SU-DHL-6 (cell line): ENCODE measurements around the gene SPINDOC.

Experiments used
- H2AFZ ChIP-seq: fragments of 200-600 bp; sonication (generic); 2 replicates; pipeline ENCODE4 v1.6.1; 2014; ENCODE audit warnings: low read depth, mild to moderate bottlenecking, moderate library complexity, mixed read lengths, antibody characterized with exemption, low read length; ENCODE audit not compliant: severe bottlenecking
- H3F3A ChIP-seq: fragments of 200-600 bp; shearing (Covaris generic); 2 replicates; pipeline ENCODE4 v1.6.0; 2016; ENCODE audit warnings: antibody characterized with exemption, mild to moderate bottlenecking; ENCODE audit not compliant: insufficient read depth
- H3K27ac ChIP-seq: fragments of 200-600 bp; sonication (generic); 2 replicates; pipeline ENCODE4 v1.5.1; 2016; ENCODE audit warnings: low read depth, mild to moderate bottlenecking, low read length, moderate library complexity, mixed read lengths
- H3K27me3 ChIP-seq: fragments of 200-600 bp; sonication (generic), shearing (Covaris generic); 2 replicates; pipeline ENCODE4 v1.6.0; 2014; ENCODE audit warnings: mild to moderate bottlenecking, low read length
- H3K36me3 ChIP-seq: fragments of 200-600 bp; sonication (generic); 2 replicates; pipeline ENCODE4 v1.6.1; 2014; ENCODE audit warnings: mild to moderate bottlenecking, low read length, mixed read lengths
- H3K4me2 ChIP-seq: fragments of 300-600, 200-600 bp; shearing (Covaris generic), sonication (generic); 2 replicates; pipeline ENCODE4 v1.6.0; 2014; ENCODE audit warnings: low read length, low read depth, mild to moderate bottlenecking; ENCODE audit not compliant: poor library complexity, severe bottlenecking
- H3K4me3 ChIP-seq: fragments of 200-600 bp; sonication (generic); 2 replicates; pipeline ENCODE4 v1.5.1; 2014; ENCODE audit warnings: antibody characterized with exemption, low read length, mild to moderate bottlenecking, mixed read lengths; ENCODE audit not compliant: insufficient read depth, poor library complexity, severe bottlenecking
- H3K79me2 ChIP-seq: fragments of 200-600 bp; sonication (generic); 2 replicates; pipeline ENCODE4 v1.6.1; 2014; ENCODE audit warnings: mild to moderate bottlenecking, low read length, moderate library complexity; ENCODE audit not compliant: insufficient read depth
- H3K9ac ChIP-seq: fragments of 200-600 bp; sonication (generic); 2 replicates; pipeline ENCODE4 v1.7.0; 2014; ENCODE audit warnings: mild to moderate bottlenecking, low read length
- H3K9me2 ChIP-seq: fragments of 200-600 bp; sonication (generic); replicated peaks from 2 replicates; pipeline ENCODE4 v1.6.1; 2014; ENCODE audit warnings: low read length; ENCODE audit not compliant: insufficient read depth
- H3K9me3 ChIP-seq: fragments of 200-600 bp; sonication (generic); 2 replicates; pipeline ENCODE4 v1.6.1; 2014; ENCODE audit warnings: low read length, mixed read lengths; ENCODE audit not compliant: insufficient read depth
- H4K20me1 ChIP-seq: fragments of 200-600 bp; sonication (generic); 2 replicates; pipeline ENCODE4 v1.6.1; 2014; ENCODE audit warnings: low read depth, mild to moderate bottlenecking, antibody characterized with exemption, low read length, moderate library complexity, mixed read lengths
- CTCF ChIP-seq: fragments of 200-600 bp; sonication (generic); IDR thresholded peaks from one replicate; pipeline ENCODE4 v1.5.1; 2017; ENCODE audit warnings: antibody characterized with exemption, mild to moderate bottlenecking, low read length, moderate library complexity; ENCODE audit not compliant: insufficient read depth, poor library complexity, severe bottlenecking
- EZH2phosphoT487 ChIP-seq: fragments of 200-600 bp; sonication (generic), shearing (Covaris generic); conservative IDR thresholded peaks from 2 replicates; pipeline ENCODE4 v1.6.1; 2018; ENCODE audit warnings: mild to moderate bottlenecking, antibody characterized with exemption, low read length, moderate library complexity, mixed read lengths

The SPINDOC gene

GRCh38 chr11:63764679-63765647 lies 48.3 kb upstream of the SPINDOC start:
- H2AFZ ChIP-seq = no peak overlapping the region
- H3K27ac ChIP-seq = no peak overlapping the region
- 0 out of 2 replicates have a peak, but pooled peaks cover 15% of the 10 kb centered on the region for H3K79me2 ChIP-seq
- H3K36me3 ChIP-seq = no peaks in the 10 kb centered on the region
- H3K4me3 ChIP-seq = no peak overlapping the region
- H3K9me3 ChIP-seq = no peaks in the 10 kb centered on the region
- no peak overlapping the region for H3K4me2 ChIP-seq
- 0 out of 2 replicates have a peak, but pooled peaks cover 5% of the 10 kb centered on the region for H3F3A ChIP-seq
- H4K20me1 ChIP-seq = no peaks in the 10 kb centered on the region
- H3K9ac ChIP-seq = no peak overlapping the region
- H3K9me2 ChIP-seq = no peaks in the 10 kb centered on the region
- TF ChIP-seq EZH2phosphoT487 (no peak), CTCF (no peak)
- no peaks in the 10 kb centered on the region for H3K27me3 ChIP-seq

GRCh38 chr11:63765688-63766241 lies 47.5 kb upstream of the SPINDOC start:
- TF ChIP-seq CTCF (no peak), EZH2phosphoT487 (no peak)
- Histone ChIP-seq H3K4me2 (no peak overlapping the region), H3K27ac (no peak overlapping the region), H4K20me1 (no peaks in the 10 kb centered on the region), H3K79me2 (0 out of 2 replicates have a peak, but pooled peaks cover 15% of the 10 kb centered on the region), H3K9ac (no peak overlapping the region), H3K4me3 (no peak overlapping the region), H3K27me3 (no peaks in the 10 kb centered on the region), H3K36me3 (no peaks in the 10 kb centered on the region), H3F3A (no peaks in the 10 kb centered on the region), H3K9me2 (no peaks in the 10 kb centered on the region), H3K9me3 (no peaks in the 10 kb centered on the region), H2AFZ (no peak overlapping the region)

GRCh38 chr11:63766531-63767235 lies 46.6 kb upstream of the SPINDOC start:
- peak overlapping the region; percentile 83 for H3K4me3 ChIP-seq
- H3K9me3 ChIP-seq = no peaks in the 10 kb centered on the region
- H3K36me3 ChIP-seq = no peaks in the 10 kb centered on the region
- H3K27me3 ChIP-seq = no peaks in the 10 kb centered on the region
- peak overlapping the region; percentile 90 for H3K4me2 ChIP-seq
- H3K9ac ChIP-seq = peak overlapping the region; percentile 72
- H3K27ac ChIP-seq = no peak overlapping the region
- H3K9me2 ChIP-seq = no peaks in the 10 kb centered on the region
- H2AFZ ChIP-seq = no peak overlapping the region
- H4K20me1 ChIP-seq = no peaks in the 10 kb centered on the region
- 0 out of 2 replicates have a peak, but pooled peaks cover 15% of the 10 kb centered on the region for H3K79me2 ChIP-seq
- H3F3A ChIP-seq = no peaks in the 10 kb centered on the region
- TF ChIP-seq CTCF (no peak), EZH2phosphoT487 (no peak)
